GM18511 (cell line): Measurements from ENCODE around the gene APOC3.

Source experiments
- ATAC-seq: cut with Tn5 transposase; IDR thresholded peaks from one replicate; pipeline ENCODE4 v1.9.1; 2021; ENCODE audit warnings: mild to moderate bottlenecking, moderate library complexity; ENCODE audit not compliant: unreplicated experiment

The APOC3 gene

GRCh38 chr11:116829525-116830183 lies at the start of gene APOC3:
Gene APOC3, plus strand, starts transcription at chr11:116829907. Its CDS starts 676 bp downstream, at chr11:116830583.
- ATAC-seq = no peak

GRCh38 chr11:116782728-116783127 lies 47.0 kb upstream of the APOC3 start:
- no peak for ATAC-seq

- ATAC-seq = no peak
These were observed 43.4 kb upstream of the APOC3 start for GRCh38 chr11:116786326-116786725.

GRCh38 chr11:116786966-116787365 lies 42.7 kb upstream of the APOC3 start:
- ATAC-seq = no peak

- ATAC-seq = peak; percentile 15
These were observed 42.3 kb upstream of the APOC3 start for GRCh38 chr11:116787436-116787785.

GRCh38 chr11:116787786-116788486 lies 41.8 kb upstream of the APOC3 start, which contains the start of gene ZPR1:
Gene ZPR1, minus strand, starts transcription at chr11:116788023. Its CDS starts 33 bp downstream, at chr11:116787990.
- peak; percentile 94 for ATAC-seq

GRCh38 chr11:116788534-116788933 lies 41.2 kb upstream of the APOC3 start:
- no peak for ATAC-seq

- ATAC-seq = no peak
These were observed 40.7 kb upstream of the APOC3 start for GRCh38 chr11:116788975-116789374.

- ATAC-seq = no peak
These were observed 39.3 kb upstream of the APOC3 start for GRCh38 chr11:116790167-116791001.

- ATAC-seq = peak; percentile 38
These were observed 38.5 kb upstream of the APOC3 start for GRCh38 chr11:116791002-116791812.

- ATAC-seq = no peak
These were observed 37.9 kb upstream of the APOC3 start, which contains the start of gene APOA5 for GRCh38 chr11:116791813-116792143. Gene APOA5, minus strand, starts transcription at chr11:116791879. Its CDS starts 19 bp downstream, at chr11:116791860.

GRCh38 chr11:116792144-116792868 lies 37.4 kb upstream of the APOC3 start:
- no peak for ATAC-seq

GRCh38 chr11:116792869-116793771 lies 36.6 kb upstream of the APOC3 start:
- ATAC-seq = no peak

- no peak for ATAC-seq
These were observed 36.0 kb upstream of the APOC3 start for GRCh38 chr11:116793772-116794097.

- ATAC-seq = no peak
These were observed 34.9 kb upstream of the APOC3 start for GRCh38 chr11:116794851-116795250.

- no peak for ATAC-seq
These were observed 33.2 kb upstream of the APOC3 start for GRCh38 chr11:116796548-116796947.

GRCh38 chr11:116797816-116798215 lies 31.9 kb upstream of the APOC3 start:
- ATAC-seq = no peak

GRCh38 chr11:116798368-116798767 lies 31.3 kb upstream of the APOC3 start:
- no peak for ATAC-seq

- no peak for ATAC-seq
These were observed 29.1 kb upstream of the APOC3 start for GRCh38 chr11:116800610-116801009.
